ENCODE data around the gene ABCC3. TPM values are rescaled to one million over a fixed set of nuclear protein-coding genes. Genes with fewer than 3 reads are reported as not detected.

Gene ABCC3
- total RNA-seq, 4 donors from 2014 or later = 297 to 655 (median 533) TPM

DNA sequence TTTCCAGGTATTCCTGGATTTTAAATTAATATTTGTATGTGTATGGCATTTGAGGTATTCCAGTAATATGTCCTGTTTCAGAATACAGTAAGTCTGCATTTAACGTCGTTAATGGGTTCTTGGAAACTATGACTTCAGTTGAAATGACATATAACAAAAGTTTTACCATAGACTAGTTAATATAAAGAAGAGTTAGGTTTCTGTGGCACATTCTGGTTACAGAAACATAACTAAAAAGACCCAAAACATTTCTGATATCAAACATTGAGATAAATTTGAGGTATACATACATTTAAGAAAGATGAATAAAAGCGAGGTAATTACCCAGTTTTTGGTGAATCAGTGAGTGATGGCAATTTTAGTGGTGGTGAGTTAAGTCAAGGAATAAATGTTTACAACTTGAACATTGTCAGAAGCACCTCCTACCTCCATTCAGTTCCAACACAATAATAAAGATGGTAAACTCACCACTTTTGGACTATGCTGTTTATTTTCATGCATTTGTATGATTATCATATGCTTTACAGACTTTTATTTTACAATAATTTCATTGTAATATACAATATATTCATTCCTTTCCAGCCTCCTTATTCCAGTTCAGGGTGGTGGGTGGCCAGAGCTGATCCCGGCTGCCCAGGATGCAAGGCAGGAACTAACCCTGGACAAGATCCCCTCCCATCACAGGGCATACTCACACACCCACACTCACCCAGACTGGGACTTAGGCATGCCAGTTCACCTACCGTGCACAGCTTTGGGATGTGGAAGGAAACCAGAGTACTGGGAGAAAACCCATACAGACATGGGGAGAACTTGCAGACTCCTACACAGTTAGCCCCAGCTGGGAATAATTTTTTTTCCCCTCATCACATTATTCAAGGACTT is 94.4 kb downstream of the ABCC3 start:
- Histone ChIP-seq H3K4me1 (peaks cover 40 to 89% (median 69%) of the 10 kb centered on the region in 4 donors), H3K36me3 (no peaks in the 10 kb centered on the region), H3K4me3 (no peak overlapping the region), H3K27ac (no peak overlapping the region), H3K9me3 (no peaks in the 10 kb centered on the region), H3K27me3 (no peaks in the 10 kb centered on the region)
- in situ Hi-C loops (cut with MboI; ENCODE audit: low pct_ligation_motif_present in 1 of 4, low pct_unique_long_range_greater_than_20kb in 1 of 4, low sequenced_read_pairs in 3 of 4) (no loop called here), intact Hi-C loops (cut with DNase I; ENCODE audit: low total_unique reads) (no loop called here)
- 65 to 70% methylated on average over 4 to 5 of the region's 5 CpGs for WGBS, 2 donors (ENCODE audit: low coverage in 1 of 2)
- TF ChIP-seq POLR2AphosphoS5 (IDR thresholded peaks at IDR 0.05) = no peak
- no peak for TF ChIP-seq EP300 (IDR thresholded peaks at IDR 0.05; ENCODE audit: low read depth)
- TF ChIP-seq, protein P1, sequence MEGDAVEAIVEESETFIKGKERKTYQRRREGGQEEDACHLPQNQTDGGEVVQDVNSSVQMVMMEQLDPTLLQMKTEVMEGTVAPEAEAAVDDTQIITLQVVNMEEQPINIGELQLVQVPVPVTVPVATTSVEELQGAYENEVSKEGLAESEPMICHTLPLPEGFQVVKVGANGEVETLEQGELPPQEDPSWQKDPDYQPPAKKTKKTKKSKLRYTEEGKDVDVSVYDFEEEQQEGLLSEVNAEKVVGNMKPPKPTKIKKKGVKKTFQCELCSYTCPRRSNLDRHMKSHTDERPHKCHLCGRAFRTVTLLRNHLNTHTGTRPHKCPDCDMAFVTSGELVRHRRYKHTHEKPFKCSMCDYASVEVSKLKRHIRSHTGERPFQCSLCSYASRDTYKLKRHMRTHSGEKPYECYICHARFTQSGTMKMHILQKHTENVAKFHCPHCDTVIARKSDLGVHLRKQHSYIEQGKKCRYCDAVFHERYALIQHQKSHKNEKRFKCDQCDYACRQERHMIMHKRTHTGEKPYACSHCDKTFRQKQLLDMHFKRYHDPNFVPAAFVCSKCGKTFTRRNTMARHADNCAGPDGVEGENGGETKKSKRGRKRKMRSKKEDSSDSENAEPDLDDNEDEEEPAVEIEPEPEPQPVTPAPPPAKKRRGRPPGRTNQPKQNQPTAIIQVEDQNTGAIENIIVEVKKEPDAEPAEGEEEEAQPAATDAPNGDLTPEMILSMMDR (IDR thresholded peaks at IDR 0.05) = no peak
- TF ChIP-seq POLR2A (IDR thresholded peaks at IDR 0.05) = no peak
- no peak for DNase-seq

DNA sequence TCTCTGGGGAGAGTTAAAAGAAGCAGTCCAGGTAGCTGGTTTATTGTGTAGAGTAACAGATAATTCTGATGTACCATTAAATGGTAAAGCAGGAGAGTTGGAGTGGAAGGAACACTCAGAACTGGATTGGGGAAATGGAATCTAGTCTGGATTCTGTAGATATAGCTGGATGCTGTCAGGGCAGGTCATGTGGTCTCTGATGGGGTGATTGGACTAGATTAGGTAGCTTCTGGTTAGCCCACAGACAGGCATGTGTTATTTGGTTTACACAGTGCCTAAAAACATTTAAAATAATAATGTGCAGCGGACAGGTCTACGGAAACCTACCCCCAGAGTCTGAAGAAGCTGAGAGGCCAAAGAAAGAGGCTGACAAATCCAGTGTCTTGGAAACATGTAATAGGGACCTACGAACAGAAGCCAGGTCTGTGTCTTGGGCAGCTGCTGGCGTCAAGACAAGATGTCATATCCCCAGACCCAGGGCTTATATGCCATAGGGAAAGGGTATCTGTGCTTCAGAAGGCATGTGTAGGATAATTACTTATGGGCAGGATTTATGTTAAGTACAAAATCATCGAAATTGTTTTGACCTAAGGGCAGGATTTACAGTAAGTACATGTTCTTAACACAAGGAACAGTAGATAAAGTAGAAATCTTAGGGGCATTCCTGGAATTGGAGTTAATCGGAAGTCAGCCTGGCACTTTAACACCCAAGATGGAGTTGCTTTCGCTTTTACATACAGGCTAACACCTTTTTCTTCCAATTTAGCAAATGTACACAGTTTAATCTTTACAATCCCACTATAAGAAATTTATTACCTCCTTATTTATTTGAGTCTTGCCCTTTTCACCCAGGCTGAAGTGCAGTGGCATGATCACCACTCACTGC is 97.1 kb downstream of the ABCC3 start:
- Histone ChIP-seq H3K27me3 (no peaks in the 10 kb centered on the region), H3K4me3 (no peak overlapping the region), H3K9me3 (no peaks in the 10 kb centered on the region), H3K27ac (peak overlapping the region in 2 of 4 donors; percentile 7 to 36), H3K36me3 (no peaks in the 10 kb centered on the region), H3K4me1 (peaks cover 40 to 88% (median 53%) of the 10 kb centered on the region in 4 donors)
- no peak for DNase-seq
- intact Hi-C loops (cut with DNase I; ENCODE audit: low total_unique reads) = no loop called here
- in situ Hi-C loops (cut with MboI; ENCODE audit: low pct_ligation_motif_present in 1 of 4, low pct_unique_long_range_greater_than_20kb in 1 of 4, low sequenced_read_pairs in 3 of 4) = no loop called here
- TF ChIP-seq EP300 (IDR thresholded peaks at IDR 0.05; ENCODE audit: low read depth) (no peak), POLR2A (IDR thresholded peaks at IDR 0.05) (no peak), POLR2AphosphoS5 (IDR thresholded peaks at IDR 0.05) (no peak)
- TF ChIP-seq, protein P1 (IDR thresholded peaks at IDR 0.05) = no peak
- 41 to 62% methylated on average over 6 to 7 of the region's 7 CpGs for WGBS, 2 donors (ENCODE audit: low coverage in 1 of 2)

DNA sequence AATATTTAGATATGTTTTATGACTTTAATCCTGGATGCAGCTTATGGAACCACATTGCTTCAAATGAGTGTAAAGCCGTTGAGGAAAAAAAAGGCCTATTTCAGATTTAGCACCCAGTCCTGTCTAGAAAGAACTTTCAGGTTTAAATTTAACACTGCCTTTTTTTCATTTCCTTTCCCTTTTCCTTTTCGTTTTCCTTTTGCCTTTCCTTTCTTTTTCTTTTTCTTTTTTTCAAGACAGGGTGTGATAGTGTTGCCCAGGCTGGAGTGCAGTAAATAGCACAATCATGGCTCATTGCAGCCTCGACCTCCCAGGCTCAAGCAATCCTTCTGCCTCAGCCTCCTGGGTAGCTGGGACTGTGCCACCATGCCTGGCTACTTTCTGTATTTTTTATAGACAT is 100.6 kb downstream of the ABCC3 start:
- Histone ChIP-seq H3K9me3 (no peaks in the 10 kb centered on the region), H3K27ac (peak overlapping the region in 1 of 4 donors; percentile 14), H3K27me3 (no peaks in the 10 kb centered on the region), H3K4me3 (no peak overlapping the region), H3K4me1 (peaks cover 15 to 59% (median 33%) of the 10 kb centered on the region in 4 donors), H3K36me3 (peaks cover 0 to 30% (median 8%) of the 10 kb centered on the region in 4 donors)
- intact Hi-C loops (cut with DNase I; ENCODE audit: low total_unique reads) = no loop called here
- in situ Hi-C loops (cut with MboI; ENCODE audit: low pct_ligation_motif_present in 1 of 4, low pct_unique_long_range_greater_than_20kb in 1 of 4, low sequenced_read_pairs in 3 of 4) = no loop called here
- DNase-seq = no peak
- TF ChIP-seq, protein P1 (IDR thresholded peaks at IDR 0.05) = no peak
- no peak for TF ChIP-seq EP300 (IDR thresholded peaks at IDR 0.05; ENCODE audit: low read depth)
- no peak for TF ChIP-seq POLR2AphosphoS5 (IDR thresholded peaks at IDR 0.05)
- TF ChIP-seq POLR2A (IDR thresholded peaks at IDR 0.05) = no peak
- 33 to 49% methylated on average over 2 to 3 of the region's 3 CpGs for WGBS, 2 donors (ENCODE audit: low coverage in 1 of 2)
